Measurements from ENCODE around the gene EXOC3L4. TPM values are rescaled to one million over a fixed set of nuclear protein-coding genes. Genes with fewer than 3 reads are reported as not detected.

Gene EXOC3L4
- total and polyA plus RNA-seq, 4 donors, result 24.0 to 77.8 (median 36.7) TPM

GRCh38 chr14:103058164-103059055 lies 36.1 kb upstream of the EXOC3L4 start:
- H3K9me3 ChIP-seq (ENCODE audit: control insufficient read depth in 4 of 4, low read length in 3 of 4), result no peaks in the 10 kb centered on the region
- peaks cover 9 to 37% (median 26%) of the 10 kb centered on the region in 4 donors for H3K4me1 ChIP-seq (ENCODE audit: control insufficient read depth in 4 of 4, insufficient read depth in 4 of 4, low read length in 3 of 4)

More at GRCh38 chr14:103058164-103059055, 36.1 kb upstream of the EXOC3L4 start:
- TF ChIP-seq RXRA (IDR thresholded peaks at IDR 0.05) (no peak), REST (IDR thresholded peaks at IDR 0.05) (no peak), RAD21 (IDR thresholded peaks at IDR 0.05) (no peak), HNF4G (IDR thresholded peaks at IDR 0.05) (no peak), SP1 (IDR thresholded peaks at IDR 0.05) (no peak), FOXA2 (IDR thresholded peaks at IDR 0.05) (no peak), EGR1 (IDR thresholded peaks at IDR 0.05; ENCODE audit: low read depth in 2 of 2) (no peak), JUND (IDR thresholded peaks at IDR 0.05) (no peak), ZBTB33 (IDR thresholded peaks at IDR 0.05) (no peak), CTCF (IDR thresholded peaks at IDR 0.05; ENCODE audit: low read depth, low read length, missing input control) (no peak), NR2F2 (IDR thresholded peaks at IDR 0.05) (no peak), MAX (IDR thresholded peaks at IDR 0.05) (no peak), FOXA1 (IDR thresholded peaks at IDR 0.05) (no peak), HNF4A (conservative IDR thresholded peaks at IDR 0.05) (no peak), YY1 (IDR thresholded peaks at IDR 0.05) (no peak), GABPA (IDR thresholded peaks at IDR 0.05 in 1 of 2, conservative IDR thresholded peaks at IDR 0.05 in 1 of 2) (no peak), ATF3 (IDR thresholded peaks at IDR 0.05) (no peak), TAF1 (conservative IDR thresholded peaks at IDR 0.05) (no peak)
- 51% methylated on average over 39 of the region's 39 CpGs for WGBS
- H3K27ac ChIP-seq (ENCODE audit: low read depth in 1 of 2, low read length in 2 of 2), result peak overlapping the region; percentile 44 to 79
- peak overlapping the region; percentile 56 to 97 (median 81) for H3K4me3 ChIP-seq (ENCODE audit: low read depth in 1 of 3, low read length in 3 of 3)
- no peak for DNase-seq (ENCODE audit: low spot score)
- H3K36me3 ChIP-seq (ENCODE audit: control insufficient read depth in 4 of 4, insufficient read depth in 3 of 4, low read depth in 1 of 4, low read length in 3 of 4), result no peaks in the 10 kb centered on the region
- H3K9ac ChIP-seq (ENCODE audit: low read depth in 1 of 2, low read length in 2 of 2), result peak overlapping the region in 1 of 2 donors; percentile 66
- no peaks in the 10 kb centered on the region for H3K27me3 ChIP-seq (ENCODE audit: control insufficient read depth in 4 of 4, insufficient read depth in 4 of 4, low read length in 3 of 4)

All from liver (tissue), 9 donors.